Common myeloid progenitor, CD34-positive (primary cell): ENCODE results near the gene SCNN1B.

Source experiments
- CTCF ChIA-PET: fragments of 350-600 bp; sonication (Branson Sonifier 250); formaldehyde crosslinking; loops from one replicate; lab custom pipeline; 2021; ENCODE audit warnings: antibody characterized with exemption; lab: Charles Lee
- POLR2A ChIA-PET: fragments of 350-600 bp; sonication (Branson Sonifier 250); formaldehyde crosslinking; loops from one replicate; lab custom pipeline; 2021; ENCODE audit warnings: antibody characterized with exemption; lab: Charles Lee
- DNase-seq, 3 donors: peaks; one replicate each; pipeline versions ENCODE4 v3.0.0 to v3.0.0-alpha.2; 2013
- H3K27ac ChIP-seq, 2 experiments: 1 replicate in 1 of 2; 2 replicates in 1 of 2; pipeline ENCODE4 v1.7.0; 2013; ENCODE audit warnings: inconsistent platforms in 2 of 2, low read length in 2 of 2, mild to moderate bottlenecking in 2 of 2, low read depth in 1 of 2, moderate library complexity in 1 of 2; ENCODE audit not compliant: severe bottlenecking in 2 of 2, insufficient read depth in 1 of 2, poor library complexity in 1 of 2
- H3K27me3 ChIP-seq, 5 experiments: replicated peaks in 2 of 5; 1 replicate in 3 of 5; 2 replicates in 2 of 5; pipeline versions ENCODE4 v1.6.1 to v1.7.0; 2013; ENCODE audit warnings: low read length in 4 of 5, mild to moderate bottlenecking in 2 of 5, moderate library complexity in 2 of 5, inconsistent platforms in 1 of 5; ENCODE audit not compliant: insufficient read depth in 5 of 5, control insufficient read depth in 4 of 5
- H3K36me3 ChIP-seq, 4 experiments: 1 replicate in 2 of 4; 2 replicates in 2 of 4; pipeline versions ENCODE4 v1.6.1 to v1.7.0; 2013; ENCODE audit warnings: low read length in 3 of 4, control low read depth in 1 of 4, mild to moderate bottlenecking in 1 of 4; ENCODE audit not compliant: control insufficient read depth in 4 of 4, insufficient read depth in 4 of 4
- H3K4me1 ChIP-seq, 4 experiments: 1 replicate in 3 of 4; 2 replicates in 1 of 4; pipeline versions ENCODE4 v1.6.1 to v1.7.1; 2013; ENCODE audit warnings: low read length in 3 of 4, mild to moderate bottlenecking in 3 of 4, control low read depth in 1 of 4, inconsistent platforms in 1 of 4, moderate library complexity in 1 of 4; ENCODE audit not compliant: control insufficient read depth in 4 of 4, insufficient read depth in 4 of 4; ENCODE audit errors: control extremely low read depth in 1 of 4
- H3K4me3 ChIP-seq, 7 experiments: 1 replicate in 4 of 7; 2 replicates in 3 of 7; pipeline versions ENCODE4 v1.5.1 to v1.7.0; 2013; ENCODE audit warnings: mild to moderate bottlenecking in 7 of 7, low read length in 6 of 7, moderate library complexity in 6 of 7, inconsistent platforms in 2 of 7, low read depth in 2 of 7, control low read depth in 1 of 7; ENCODE audit not compliant: insufficient read depth in 4 of 7, control insufficient read depth in 1 of 7; ENCODE audit errors: extremely low read depth in 1 of 7
- H3K9me3 ChIP-seq, 5 experiments: 1 replicate in 4 of 5; 2 replicates in 1 of 5; pipeline versions ENCODE4 v1.6.1 to v1.7.1; 2013; ENCODE audit warnings: low read length in 4 of 5, mild to moderate bottlenecking in 2 of 5, inconsistent platforms in 1 of 5, low read depth in 1 of 5, moderate library complexity in 1 of 5; ENCODE audit not compliant: control insufficient read depth in 4 of 5, insufficient read depth in 2 of 5; ENCODE audit errors: control extremely low read depth in 1 of 5
- WGBS: methylation state at CpG from one replicate; pipeline ENCODE4 v1.1.5; 2013; ENCODE audit not compliant: insufficient coverage; 5-methylcytosine and 5-hydroxymethylcytosine counted together

SCNN1B gene

DNA sequence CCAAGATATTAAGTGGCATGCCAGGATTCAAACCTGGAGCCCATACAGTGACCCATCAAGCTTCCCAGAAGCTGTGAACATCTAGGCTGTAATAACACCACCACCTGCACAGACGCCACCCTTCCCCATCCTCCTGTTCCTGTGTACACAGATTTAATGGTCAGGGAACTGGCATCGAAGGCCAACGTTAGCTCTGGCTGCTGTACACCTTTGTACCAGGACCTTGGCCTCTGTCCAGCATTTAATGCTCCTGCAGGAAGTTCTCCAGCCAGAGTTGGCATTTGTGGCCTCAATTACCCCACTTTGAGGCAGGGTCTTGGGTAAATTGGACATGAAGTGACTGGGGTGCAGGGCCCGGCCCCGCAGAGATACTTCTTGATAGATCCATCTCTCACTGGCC is 49.3 kb downstream of the SCNN1B start:
- H3K36me3 ChIP-seq, result no peaks in the 10 kb centered on the region
- H3K27me3 ChIP-seq, result peaks cover 0 to 12% (median 0%) of the 10 kb centered on the region in 5 experiments
- no peak overlapping the region for H3K27ac ChIP-seq
- peaks cover 0 to 2% (median 0%) of the 10 kb centered on the region in 5 experiments for H3K9me3 ChIP-seq
- ChIA-PET CTCF (no interaction called here), POLR2A (no interaction called here)
- DNase-seq, result no peak
- H3K4me3 ChIP-seq, result no peak overlapping the region
- 100% methylated on average over 2 of the region's 5 CpGs for WGBS
- no peaks in the 10 kb centered on the region for H3K4me1 ChIP-seq

DNA sequence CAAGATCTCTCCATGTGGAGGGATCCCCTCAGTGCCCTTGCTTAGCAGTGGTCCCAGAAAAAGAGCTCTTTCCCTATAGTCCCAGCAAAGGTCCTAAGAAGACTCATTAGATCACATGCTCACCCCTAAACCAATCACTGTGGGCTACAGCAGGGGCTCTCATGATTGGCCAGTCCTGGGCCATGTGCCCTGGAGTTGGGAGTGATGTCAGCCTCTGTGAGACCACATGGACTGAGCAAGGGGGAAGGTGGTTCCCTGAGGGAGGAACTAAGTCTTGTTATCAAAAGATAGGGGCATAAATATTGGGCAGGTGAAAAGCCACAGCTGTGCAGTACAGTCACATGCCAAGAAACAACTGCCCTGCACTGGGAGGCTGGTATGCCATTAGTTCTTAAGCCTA is 51.3 kb downstream of the SCNN1B start:
- POLR2A ChIA-PET, result no interaction called here
- H3K4me3 ChIP-seq, result no peak overlapping the region
- H3K27me3 ChIP-seq, result peaks cover 0 to 10% (median 0%) of the 10 kb centered on the region in 5 experiments
- no peaks in the 10 kb centered on the region for H3K36me3 ChIP-seq
- CTCF ChIA-PET, result interaction anchor here (1.6 kb wide), 1 partner anchor 13 kb away, joined by 3 read pairs; no protein-coding TSS in a partner anchor
- no peak for DNase-seq
- H3K27ac ChIP-seq, result no peak overlapping the region
- H3K4me1 ChIP-seq, result no peaks in the 10 kb centered on the region
- H3K9me3 ChIP-seq, result peaks cover 0 to 2% (median 0%) of the 10 kb centered on the region in 5 experiments

DNA sequence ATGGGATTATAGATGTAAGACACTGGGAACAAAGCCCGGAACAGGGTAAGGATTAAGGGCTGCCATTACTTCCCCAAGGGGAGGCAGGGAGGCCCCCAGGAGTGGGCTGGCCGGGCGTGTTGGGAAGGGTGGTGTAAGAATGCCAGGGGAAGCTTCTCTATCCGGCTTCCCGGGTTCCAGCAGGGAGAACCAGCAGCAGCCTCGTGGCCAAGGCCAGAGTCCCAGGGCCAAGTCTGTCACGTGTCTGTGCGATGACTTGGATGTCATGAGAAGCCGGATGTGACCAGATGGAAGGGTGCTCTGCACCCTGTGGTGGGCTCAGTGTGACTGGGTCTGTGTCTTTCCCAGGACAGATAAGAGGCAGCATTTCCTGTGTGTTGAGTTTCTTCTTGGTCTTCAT is 52.1 kb downstream of the SCNN1B start:
- 93% methylated on average over 8 of the region's 9 CpGs for WGBS
- CTCF ChIA-PET, result interaction anchor here (1.6 kb wide), 1 partner anchor 13 kb away, joined by 3 read pairs; no protein-coding TSS in a partner anchor
- no peak overlapping the region for H3K27ac ChIP-seq

DNA sequence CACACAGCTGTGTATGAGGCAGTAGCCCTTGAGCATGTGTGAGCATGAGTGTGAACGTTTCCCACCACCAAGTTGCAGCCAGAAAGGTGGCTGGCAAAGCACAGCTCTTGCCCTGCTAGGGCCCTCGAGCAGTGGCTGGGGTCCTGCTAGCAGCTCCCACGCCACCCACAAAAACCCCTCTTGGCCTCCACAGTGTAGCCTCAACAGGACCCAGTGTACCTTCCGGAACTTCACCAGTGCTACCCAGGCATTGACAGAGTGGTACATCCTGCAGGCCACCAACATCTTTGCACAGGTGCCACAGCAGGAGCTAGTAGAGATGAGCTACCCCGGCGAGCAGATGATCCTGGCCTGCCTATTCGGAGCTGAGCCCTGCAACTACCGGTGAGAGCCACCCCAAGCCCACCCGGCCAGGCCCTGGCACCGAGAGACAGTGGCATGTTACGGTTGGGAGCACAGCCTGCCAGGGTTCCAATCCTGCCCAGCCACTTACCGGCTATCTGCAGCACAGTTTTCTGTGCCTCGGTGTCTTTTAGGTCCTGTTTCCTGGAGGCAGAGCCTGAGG is 53.1 kb downstream of the SCNN1B start:
- Histone ChIP-seq H3K36me3 (no peaks in the 10 kb centered on the region), H3K9me3 (peaks cover 0 to 2% (median 0%) of the 10 kb centered on the region in 5 experiments), H3K27me3 (peaks cover 0 to 2% (median 0%) of the 10 kb centered on the region in 5 experiments), H3K4me1 (no peaks in the 10 kb centered on the region), H3K27ac (no peak overlapping the region), H3K4me3 (no peak overlapping the region)
- CTCF ChIA-PET, result no interaction called here
- WGBS, result 93% methylated on average over 13 of the region's 13 CpGs
- no peak for DNase-seq
- POLR2A ChIA-PET, result no interaction called here

More for the DNA sequence above, 52.1 kb downstream of the SCNN1B start:
- POLR2A ChIA-PET, result no interaction called here
- Histone ChIP-seq H3K4me1 (no peaks in the 10 kb centered on the region), H3K36me3 (no peaks in the 10 kb centered on the region), H3K27me3 (peaks cover 0 to 6% (median 0%) of the 10 kb centered on the region in 5 experiments), H3K4me3 (no peak overlapping the region), H3K9me3 (peaks cover 0 to 2% (median 0%) of the 10 kb centered on the region in 5 experiments)
- no peak for DNase-seq

- H3K36me3 ChIP-seq, result no peaks in the 10 kb centered on the region
- no peaks in the 10 kb centered on the region for H3K4me1 ChIP-seq
- ChIA-PET POLR2A (no interaction called here), CTCF (no interaction called here)
- 91% methylated on average over 5 of the region's 7 CpGs for WGBS
- no peak overlapping the region for H3K27ac ChIP-seq
- DNase-seq, result no peak
- H3K4me3 ChIP-seq, result no peak overlapping the region
- H3K27me3 ChIP-seq, result no peaks in the 10 kb centered on the region
- H3K9me3 ChIP-seq, result peaks cover 0 to 2% (median 0%) of the 10 kb centered on the region in 5 experiments
Observed at GRCh38 chr16:23356941-23357340, 54.8 kb downstream of the SCNN1B start.

DNA sequence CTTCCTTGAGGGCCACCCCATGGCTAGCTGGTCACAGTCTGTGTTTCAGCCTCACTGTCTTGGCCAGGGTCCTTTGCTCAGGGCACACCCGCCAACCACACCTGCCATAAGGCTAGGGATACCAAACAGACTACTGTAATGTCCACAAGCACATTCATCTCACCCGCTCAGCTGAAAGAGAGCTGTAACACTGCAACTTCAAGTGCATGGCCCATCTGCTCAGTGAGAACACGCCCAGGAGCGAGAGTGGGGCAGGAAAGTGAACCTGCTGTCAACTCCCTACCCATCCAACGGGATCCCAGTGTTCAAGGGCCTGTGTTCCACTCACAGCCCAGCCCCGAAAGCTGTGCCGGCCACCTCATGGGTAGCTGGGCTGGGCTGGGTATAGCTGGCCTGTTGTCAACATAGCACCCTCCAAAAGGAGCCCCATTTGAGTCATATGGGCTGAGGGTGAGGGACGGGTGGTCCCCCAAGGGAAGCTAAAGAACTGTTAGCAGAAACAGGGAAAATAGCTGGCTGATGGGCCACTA is 55.7 kb downstream of the SCNN1B start:
- Histone ChIP-seq H3K36me3 (no peaks in the 10 kb centered on the region), H3K4me1 (no peaks in the 10 kb centered on the region), H3K27ac (no peak overlapping the region), H3K4me3 (no peak overlapping the region), H3K27me3 (no peaks in the 10 kb centered on the region), H3K9me3 (peaks cover 0 to 1% (median 0%) of the 10 kb centered on the region in 5 experiments)
- 79% methylated on average over 7 of the region's 8 CpGs for WGBS
- no peak for DNase-seq
- ChIA-PET CTCF (interaction anchor here (0.6 kb wide), 1 partner anchor 11 kb away, joined by 3 read pairs; no protein-coding TSS in a partner anchor), POLR2A (no interaction called here)

DNA sequence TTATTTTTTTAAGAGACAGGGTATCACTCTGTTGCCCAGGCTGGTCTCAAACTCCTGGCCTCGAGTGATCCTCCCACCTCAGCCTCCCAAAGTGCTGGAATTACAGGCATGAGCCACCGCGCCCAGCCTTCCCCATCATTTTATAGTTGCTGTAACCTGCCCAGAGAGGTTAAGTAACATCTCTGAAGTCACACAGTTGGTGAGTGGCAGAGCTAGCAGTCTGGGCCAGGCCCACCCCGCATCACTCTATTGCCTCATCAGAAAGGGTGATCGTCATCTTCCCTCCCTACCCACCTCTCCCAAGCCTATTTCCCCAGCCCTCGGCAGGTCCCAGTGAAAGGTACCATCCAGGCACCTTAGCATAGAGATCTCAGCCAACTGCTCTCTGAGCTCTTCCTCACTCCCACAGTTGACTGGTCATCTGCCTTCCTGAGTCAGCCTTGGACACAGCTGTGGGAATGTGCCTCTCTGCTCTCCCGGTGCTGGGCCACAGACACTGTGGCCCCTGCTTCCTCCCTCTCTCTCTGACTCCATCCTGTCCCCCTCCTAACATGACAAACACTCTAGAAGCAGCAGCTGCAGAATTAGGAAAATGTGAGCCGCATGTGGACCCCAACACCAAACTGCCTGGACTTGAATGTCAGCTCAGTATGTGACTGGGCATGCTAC is 57.1 kb downstream of the SCNN1B start:
- no peaks in the 10 kb centered on the region for H3K9me3 ChIP-seq
- H3K4me3 ChIP-seq, result no peak overlapping the region
- 88% methylated on average over 6 of the region's 8 CpGs for WGBS
- H3K4me1 ChIP-seq, result no peaks in the 10 kb centered on the region
- ChIA-PET POLR2A (interaction anchor here (0.7 kb wide), 1 partner anchor 41 kb away, joined by 3 read pairs; no protein-coding TSS in a partner anchor), CTCF (no interaction called here)
- DNase-seq, result no peak
- H3K36me3 ChIP-seq, result no peaks in the 10 kb centered on the region
- H3K27ac ChIP-seq, result no peak overlapping the region
- H3K27me3 ChIP-seq, result no peaks in the 10 kb centered on the region
